HG03457 (cell line): ENCODE data around the gene EBP.

Experiments used
- ATAC-seq: cut with Tn5 transposase; IDR thresholded peaks from one replicate; pipeline ENCODE4 v1.9.1; 2021; ENCODE audit warnings: moderate number of reproducible peaks; ENCODE audit not compliant: unreplicated experiment

Gene EBP

DNA sequence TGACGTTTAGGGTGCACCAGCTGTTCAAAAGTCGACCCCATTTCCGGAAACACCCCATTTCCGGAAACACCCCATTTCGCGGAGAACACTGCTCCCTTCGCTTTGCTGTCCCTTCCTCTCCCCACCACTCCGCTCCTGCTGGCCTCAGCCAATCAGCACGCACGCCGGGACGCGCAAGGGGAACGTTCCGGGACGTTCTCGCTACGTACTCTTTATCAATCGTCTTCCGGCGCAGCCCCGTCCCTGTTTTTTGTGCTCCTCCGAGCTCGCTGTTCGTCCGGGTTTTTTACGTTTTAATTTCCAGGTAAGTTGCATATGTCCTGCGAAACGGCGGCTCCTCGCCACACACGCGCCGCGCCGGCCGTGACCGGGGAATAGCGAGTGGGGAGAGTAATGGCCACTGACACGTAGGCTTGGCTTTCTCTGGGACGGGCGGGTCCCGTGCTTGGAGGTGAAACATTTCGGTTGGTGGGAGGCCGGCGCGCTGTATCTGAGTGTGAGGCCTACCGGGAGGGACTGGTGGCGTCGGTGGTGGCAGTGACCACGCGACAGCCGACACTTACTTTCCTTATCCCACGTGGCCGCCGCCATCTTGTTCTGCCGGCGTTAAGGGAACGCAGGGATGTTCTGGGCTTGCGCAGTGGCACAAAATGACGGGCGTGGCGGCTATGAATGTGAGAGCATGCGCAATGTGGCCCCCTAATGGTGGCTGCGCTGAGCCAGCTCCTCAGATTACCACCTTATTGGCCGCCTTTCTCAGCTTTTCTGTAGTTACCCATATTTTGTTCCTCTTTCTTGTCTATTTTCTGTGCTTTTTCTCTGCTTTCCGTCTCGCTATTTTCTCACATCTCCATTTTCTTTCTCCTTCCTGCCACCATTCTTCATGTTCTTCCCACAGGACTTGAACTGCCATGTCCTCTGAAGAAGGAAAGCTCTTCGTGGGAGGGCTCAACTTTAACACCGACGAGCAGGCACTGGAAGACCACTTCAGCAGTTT, 53.0 kb downstream of the EBP start, which contains the start of gene RBM3:
Gene RBM3 (plus strand): TSS at position 215 of the 997 bp plus-strand sequence. CDS start 697 bp downstream, at position 912.
- ATAC-seq = peak; percentile 78

DNA sequence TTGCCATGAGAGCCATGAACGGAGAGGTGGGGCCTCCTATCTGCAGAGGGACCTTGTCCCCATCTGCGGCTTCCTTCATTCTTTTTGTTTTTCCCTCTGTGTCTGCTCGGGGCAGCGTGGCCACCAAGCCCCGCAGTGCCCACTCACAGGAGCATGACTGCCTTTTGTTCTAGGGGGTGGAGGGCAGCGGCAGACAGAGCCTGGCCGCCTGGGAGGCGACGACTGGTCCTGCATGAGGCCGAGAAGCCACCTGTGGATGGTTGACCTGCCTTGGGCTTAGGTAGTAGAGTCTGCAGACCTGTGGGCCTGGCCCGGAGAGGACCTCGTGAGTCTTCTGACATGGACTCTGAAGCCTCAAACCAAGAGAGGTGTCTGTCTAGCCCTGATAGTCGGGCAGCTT, 54.0 kb downstream of the EBP start:
- ATAC-seq = no peak

DNA sequence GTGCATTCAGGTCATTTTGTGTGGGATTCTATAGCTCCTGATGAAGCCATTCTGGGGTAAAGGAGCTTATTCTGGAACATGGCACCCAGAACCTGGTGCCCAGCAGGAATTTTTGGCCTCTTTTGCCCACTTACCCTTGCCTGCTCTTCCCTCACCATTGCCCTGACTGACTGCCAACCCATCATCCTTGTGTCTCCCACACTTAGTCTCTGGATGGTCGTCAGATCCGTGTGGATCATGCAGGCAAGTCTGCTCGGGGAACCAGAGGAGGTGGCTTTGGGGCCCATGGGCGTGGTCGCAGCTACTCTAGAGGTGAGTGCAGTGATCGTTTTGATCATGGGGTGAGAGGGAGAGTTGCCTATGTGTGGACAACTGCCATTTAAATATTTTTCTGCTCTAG, 54.5 kb downstream of the EBP start:
- ATAC-seq = no peak
